GM18951 (cell line): ENCODE data around the gene GNA14.

ENCODE experiments used
- POLR2A ChIP-seq: IDR thresholded peaks from 4 replicates; pipeline ENCODE4 v1.6.1; 2011; ENCODE audit warnings: mild to moderate bottlenecking; ENCODE audit not compliant: insufficient read length, insufficient read depth; ENCODE audit errors: extremely low read depth
- in situ Hi-C: fragments of 300-500 bp; cut with MboI; formaldehyde crosslinking; loops from one replicate; pipeline ENCODE4 v1.12.0; 2022; ENCODE audit warnings: low sequenced_read_pairs, mixed read lengths, inconsistent platforms; ENCODE audit not compliant: unreplicated experiment

GNA14 gene

DNA sequence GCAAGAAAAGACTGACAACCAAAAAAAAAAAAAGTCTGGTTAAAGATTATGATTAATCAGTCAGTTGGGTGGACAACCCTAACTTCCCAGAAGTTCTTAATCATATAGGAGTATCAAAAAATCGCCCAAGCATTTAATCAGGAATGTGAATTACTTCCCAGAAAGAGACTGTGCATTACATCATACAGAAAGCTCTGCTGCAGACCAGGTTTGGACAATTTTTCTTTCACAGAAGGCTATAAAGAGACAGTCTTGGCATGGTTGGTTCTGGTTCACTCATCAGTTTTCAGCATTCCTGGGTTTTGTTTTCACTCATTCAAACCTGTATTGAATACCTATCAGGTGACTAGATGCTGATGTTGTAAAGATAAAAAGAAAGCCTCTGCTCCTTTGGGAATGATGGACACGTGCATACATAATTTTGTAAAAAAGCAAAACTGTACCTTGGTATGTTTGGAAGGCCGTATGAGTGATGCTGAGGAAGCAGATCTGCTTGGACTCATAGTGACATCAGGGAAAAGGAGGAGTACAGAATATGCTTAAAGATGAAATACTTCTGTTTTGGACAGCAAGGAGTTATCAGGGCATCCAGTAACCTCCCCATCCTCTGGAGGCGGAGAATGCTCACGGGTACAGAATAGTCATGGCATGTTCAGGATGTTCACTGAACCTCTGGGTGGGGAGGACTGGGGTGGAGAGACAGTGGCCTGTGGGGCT lies 178.4 kb downstream of the GNA14 start:
- TF ChIP-seq POLR2A, result no peak
- in situ Hi-C loops, result no loop called here

DNA sequence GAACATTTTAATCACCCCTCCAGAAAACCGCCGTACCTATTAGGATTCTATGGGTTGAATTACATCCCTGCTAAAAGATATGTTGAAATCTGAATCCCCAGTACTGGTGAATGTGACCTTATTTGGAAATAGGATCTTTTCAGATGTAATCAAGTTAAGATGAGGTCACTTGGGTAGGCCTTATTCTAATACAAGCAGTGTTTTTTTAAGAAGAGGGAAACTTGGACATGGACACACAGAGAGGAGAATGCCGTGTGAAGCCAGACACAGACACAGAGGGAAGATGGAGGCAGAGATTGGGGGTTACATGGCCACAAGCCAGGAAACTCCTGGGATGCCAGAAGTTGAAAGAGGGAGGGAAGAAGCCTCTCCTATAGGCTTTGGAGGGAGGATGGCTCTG lies 183.5 kb downstream of the GNA14 start:
- no peak for TF ChIP-seq POLR2A
- in situ Hi-C loops, result no loop called here

DNA sequence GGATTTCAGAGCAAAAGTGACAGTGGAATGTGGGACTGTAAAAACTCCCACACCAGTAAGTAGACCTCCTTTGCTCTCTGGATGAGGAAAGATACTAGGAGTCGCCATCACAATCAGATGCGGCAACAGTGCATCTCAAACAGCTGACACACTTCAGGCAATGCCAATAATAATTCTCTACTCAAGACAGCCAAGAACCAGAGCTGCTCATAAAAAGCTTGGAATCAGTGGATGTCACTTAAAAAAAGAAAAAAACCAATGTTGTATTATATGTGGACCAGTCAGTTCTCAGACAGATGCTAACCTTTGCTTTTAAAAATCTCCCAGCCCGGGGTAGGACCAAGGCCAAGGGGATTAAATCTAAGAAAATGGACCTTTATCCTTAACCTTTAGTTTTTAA lies 185.0 kb downstream of the GNA14 start:
- in situ Hi-C loops, result no loop called here
- no peak for TF ChIP-seq POLR2A

DNA sequence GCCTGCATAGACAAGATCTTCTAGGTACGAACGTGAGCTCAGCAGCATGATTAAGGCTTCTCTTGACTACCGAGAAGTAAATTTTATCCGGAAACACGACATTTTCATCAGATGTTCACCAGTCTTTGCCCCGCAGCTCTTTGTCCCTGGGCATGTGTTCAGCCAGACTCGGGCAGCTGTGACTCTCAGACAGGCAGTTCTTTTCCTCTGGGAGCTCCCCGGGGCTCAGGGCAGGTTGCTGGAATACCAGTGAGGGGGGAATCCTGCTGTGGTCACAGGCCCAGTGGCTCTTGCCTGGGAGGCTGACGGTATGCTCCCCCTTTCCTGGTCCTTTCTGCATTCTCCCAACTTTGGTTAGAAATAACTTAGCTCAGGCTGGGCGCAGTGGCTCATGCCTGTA lies 186.1 kb downstream of the GNA14 start:
- no peak for TF ChIP-seq POLR2A
- in situ Hi-C loops, result no loop called here

DNA sequence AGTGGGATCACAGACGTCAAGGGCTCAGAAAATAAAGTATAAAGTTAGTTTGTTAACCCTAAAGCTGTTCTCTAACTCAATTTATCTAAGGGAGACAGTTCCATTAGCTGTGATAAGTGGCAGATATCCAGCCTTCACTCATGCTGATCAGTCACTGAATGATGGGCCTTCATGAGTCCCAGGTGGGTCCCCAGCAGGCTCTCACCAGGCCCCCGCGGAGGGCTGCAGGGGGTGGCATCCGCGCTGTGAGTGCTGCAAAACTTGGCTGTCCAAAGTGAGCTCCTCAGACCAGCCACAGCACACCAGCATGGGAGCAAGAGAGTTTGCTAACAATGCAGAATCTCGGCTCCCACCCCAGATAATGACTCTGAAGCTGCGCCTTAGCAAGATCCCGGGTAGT lies 187.2 kb downstream of the GNA14 start:
- no peak for TF ChIP-seq POLR2A
- in situ Hi-C loops, result no loop called here

DNA sequence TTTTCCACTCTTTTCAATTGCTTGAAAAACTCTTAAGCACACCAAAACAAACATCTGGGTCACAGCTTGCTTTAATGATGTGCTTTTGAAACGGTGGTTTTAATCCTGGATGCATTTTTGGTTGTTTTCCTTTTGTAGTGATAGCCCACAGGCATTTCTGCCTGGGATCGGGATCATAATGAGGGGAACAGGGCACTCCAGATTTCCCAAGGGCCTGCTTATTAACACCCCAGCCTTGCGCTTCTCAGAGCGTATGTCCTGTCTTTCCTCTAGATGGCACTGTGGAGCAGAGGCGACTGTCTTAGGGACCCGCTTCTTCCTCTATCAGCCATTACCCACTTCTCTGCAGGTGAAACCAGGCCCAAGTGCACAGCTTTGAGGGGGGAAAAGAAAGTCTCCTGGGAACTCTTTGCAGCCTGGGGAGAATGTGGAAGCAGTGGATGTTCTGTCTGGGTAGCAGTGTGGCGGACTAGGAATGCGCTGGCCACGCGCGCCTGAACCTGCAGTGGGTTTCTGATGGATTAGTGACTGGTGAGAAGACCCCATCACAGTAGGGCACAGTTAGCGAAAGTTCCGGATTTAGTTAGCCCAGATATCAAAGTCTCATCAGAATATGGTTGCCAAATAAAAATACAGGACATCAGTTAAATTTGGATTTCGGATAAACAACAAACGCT lies 190.1 kb downstream of the GNA14 start:
- in situ Hi-C loops, result no loop called here
- TF ChIP-seq POLR2A, result no peak

DNA sequence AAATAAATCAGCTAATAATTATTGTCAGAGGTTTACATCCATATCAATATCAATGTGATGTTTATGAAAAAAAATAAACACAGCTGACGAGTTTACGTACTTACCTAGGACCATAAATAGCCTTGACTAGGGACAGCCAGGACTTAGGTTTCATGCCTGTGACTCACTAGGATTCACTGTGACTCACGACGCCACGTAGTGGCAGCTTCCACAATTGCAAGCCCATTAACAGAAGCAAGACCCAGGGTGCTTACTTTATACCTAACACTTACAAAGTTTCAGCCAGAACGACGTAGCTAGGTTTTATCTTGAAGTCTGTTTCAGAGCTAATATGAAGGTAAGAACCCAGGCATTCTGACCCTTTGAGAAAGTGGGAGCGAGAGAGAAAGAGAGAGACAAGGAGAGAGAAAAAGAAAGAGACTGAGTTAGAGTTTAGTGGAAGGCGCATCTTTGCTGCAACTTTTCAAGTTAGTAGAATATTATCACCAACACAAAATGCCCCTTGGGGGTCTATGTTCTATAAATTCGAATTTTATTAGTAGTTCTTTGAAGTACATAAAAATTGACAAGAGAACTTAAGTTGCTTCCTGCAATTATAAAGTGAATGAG lies 191.2 kb downstream of the GNA14 start:
- TF ChIP-seq POLR2A, result no peak

DNA sequence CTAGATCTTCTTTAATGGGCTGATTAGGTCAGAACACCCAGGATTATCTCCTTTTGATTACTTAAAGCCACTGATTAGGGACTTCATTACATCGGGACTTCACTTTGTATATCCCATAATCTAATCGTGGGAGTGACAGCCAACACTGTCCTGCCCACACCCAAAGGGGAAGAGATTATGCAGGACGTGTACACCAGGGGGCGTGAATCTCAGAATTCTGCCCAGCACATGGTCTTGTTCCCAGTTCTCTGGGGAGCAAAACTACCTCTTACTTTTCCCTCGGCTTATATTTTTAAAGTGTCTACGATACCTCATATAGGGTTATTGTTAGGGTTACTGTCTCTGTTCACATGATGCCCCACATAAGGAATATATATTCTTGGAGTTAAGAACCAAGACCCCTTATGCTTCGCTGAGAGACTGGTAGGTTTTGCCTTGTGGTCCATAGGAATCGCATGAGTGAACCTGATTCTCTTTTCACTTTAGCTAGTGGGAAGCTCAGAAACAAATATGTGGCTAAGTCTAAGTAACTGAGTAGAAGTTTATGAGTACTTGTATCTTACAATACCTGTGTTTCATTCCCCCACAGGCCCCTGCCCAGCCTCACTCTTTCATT lies 192.7 kb downstream of the GNA14 start:
- in situ Hi-C loops, result no loop called here

More for the DNA sequence above, 191.2 kb downstream of the GNA14 start:
- in situ Hi-C loops, result no loop called here

DNA sequence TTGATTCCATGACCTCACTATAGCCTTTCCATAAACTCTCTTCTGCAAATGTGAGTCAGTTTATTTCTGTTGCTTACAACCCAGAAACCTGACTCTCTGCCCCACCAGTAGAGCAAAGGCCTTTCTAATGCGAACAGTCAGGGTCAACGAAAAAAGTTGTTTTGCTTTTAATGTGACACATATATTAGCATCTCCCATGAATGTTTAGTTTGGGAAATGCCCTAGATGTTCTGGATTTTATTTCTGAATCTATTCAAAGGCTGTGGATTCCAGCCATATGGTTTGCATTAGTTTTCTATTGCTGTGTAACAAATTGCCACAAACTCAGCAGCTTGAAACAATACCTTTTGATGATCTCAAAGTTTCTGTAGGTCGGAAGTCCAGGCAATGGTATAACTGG lies 193.5 kb downstream of the GNA14 start:
- in situ Hi-C loops, result no loop called here
- TF ChIP-seq POLR2A, result no peak

More for the DNA sequence above, 192.7 kb downstream of the GNA14 start:
- TF ChIP-seq POLR2A, result no peak

DNA sequence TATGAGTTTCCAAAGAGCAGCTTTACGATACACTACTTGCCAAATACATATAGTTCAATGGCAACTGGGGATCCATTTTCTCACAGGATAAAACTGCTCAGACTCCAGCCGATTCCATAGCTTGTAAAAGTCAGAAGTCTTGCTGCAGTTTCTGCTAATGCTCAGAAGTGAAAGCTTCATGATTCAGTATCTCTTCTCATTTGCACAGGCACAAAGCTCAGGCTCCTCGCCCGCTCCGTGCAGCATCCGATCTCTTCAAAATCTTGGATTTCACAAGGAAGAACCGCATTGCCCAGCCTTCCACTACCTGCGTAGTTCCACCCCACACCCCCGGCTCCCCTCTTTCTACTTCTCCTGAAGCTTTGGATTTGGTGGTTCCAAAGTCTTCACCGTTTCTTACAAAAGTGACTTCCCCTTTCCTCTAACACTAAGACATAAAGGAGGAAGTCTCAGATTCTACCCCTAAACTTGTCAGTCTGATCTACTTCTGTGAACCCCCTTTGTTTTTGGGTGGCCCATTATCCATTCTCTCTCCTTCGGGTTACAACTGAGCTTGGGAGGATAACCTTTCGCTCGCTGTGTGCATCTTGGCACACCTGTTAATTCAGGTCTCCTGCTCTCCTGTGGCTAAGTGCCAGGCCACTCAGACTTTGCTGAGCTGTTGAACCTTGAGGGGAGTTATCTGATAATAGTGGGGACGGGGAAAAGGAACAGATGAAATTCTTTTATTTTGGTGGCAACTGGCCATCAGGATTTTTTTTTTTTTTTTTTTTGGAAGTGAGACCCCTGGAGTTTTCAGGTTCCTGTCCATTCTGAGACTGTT lies 194.1 kb downstream of the GNA14 start:
- TF ChIP-seq POLR2A, result no peak
- in situ Hi-C loops, result no loop called here

DNA sequence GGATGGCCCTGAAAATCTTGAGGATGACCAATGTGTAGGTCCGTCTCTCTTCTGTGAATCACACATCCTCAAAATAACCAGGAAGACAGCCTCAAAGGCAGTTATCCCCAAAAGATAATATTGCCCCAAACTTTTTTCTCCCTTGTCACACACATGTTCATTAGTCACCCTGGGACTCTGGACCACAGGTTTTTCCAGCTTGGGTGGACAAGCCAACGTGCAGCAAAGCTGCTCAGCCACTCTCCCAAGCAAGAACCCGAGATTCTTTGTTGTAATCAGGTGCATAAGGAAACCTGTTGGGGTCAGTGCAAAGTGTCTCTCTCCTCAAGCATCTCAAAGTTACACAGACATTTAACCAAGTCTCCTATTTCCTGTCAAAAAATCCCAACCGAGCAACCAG lies 196.6 kb downstream of the GNA14 start:
- TF ChIP-seq POLR2A, result no peak
- in situ Hi-C loops, result no loop called here

DNA sequence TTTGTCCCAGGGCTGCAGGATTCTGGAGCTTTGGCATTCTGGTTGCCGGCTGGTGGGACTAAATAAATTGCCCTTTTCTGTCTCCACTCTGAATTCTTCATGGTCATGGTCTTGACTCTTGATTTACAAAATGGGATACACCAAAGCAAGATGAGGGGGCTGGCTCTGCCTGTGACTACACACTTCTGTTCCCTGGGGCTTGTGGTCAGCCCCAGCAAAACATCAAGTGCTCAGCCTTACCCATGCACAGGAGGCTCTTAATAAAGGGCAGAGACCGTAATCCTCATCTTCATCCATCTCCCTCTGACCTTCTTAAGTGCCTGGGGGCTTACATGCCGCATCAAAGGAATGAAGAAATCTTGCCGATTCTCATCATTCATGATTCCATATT lies 198.0 kb downstream of the GNA14 start:
- no peak for TF ChIP-seq POLR2A
- in situ Hi-C loops, result no loop called here

DNA sequence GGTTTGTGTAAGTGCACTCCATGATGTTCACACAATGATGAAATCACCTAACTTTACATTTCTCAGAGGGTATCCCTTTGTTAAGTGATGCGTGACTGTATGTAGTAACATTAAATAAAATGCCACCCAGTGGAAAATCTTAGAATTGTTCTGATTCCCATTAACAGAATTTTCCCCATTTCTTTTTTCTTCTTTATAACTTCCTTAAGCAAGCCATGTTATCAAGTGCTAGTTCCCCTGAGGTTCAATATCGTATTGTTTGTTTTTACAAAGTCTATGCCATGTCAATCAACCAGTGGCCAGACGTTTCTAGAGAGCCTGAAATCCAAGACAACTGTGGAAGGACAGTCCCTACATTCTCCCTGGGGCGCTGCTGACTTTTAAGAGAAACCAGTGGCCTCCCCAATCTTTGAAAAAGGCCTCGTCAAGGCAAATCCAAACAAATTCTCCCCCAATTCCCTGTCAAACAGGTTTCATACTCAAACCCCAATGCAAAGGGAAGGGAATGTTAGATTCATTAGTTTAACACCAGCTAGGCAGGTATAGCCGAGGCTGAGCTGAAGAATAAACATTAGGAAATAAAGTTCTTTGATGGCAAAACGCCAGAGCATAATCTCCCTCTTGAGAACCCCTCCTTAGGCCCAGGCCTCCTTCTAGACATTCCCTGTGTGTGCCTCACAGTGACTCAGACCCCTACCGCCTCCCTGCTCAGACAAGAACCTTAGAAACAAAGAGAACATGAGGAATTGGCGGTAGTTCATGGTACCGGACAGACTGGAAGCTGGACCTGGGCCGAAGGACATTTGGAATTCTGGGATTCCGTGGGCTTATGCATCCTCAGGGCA lies 198.7 kb downstream of the GNA14 start:
- TF ChIP-seq POLR2A, result no peak
- in situ Hi-C loops, result loop anchor here (25.0 kb wide), 1 partner anchor 288 kb away; no protein-coding TSS in a partner anchor
